ENCODE results near the gene ANK3.

The ANK3 gene

DNA sequence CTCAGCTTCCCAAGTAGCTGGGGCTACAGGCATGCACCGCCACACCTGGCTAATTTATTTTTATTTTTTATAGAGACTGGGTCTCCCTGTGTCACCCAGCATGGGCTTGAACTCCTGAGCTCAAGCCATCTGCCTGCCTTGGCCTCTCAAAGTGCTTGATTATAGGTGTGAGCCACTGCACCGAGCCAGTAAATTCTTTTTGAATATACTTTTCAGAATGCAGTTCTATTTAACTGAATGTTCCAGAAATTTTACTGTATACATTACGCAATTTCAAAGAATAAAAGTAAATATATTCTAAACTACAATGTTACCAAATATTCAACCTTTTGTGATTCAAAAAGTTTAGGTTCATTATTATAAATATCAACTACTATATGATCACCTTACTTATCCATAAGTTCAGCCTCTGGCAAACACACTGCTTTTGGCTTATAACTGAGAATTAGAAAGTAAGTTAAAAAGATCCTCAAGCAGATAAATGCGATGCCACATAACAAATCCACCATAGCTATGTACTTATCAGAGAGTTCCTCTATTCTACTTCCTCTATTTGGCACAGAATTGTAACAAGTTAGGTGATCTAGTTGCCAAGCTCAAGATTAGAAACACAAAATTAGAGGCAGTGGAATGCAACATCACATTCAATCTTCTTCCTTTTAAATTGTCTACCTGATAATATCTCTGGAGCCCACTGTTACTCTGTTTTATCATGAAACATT is 118.2 kb downstream of the ANK3 start:
- no peak for DNase-seq (ENCODE audit: low read depth, low spot score)
- ChIA-PET POLR2A (no interaction called here), CTCF (no interaction called here)
- TF ChIP-seq, protein P1, sequence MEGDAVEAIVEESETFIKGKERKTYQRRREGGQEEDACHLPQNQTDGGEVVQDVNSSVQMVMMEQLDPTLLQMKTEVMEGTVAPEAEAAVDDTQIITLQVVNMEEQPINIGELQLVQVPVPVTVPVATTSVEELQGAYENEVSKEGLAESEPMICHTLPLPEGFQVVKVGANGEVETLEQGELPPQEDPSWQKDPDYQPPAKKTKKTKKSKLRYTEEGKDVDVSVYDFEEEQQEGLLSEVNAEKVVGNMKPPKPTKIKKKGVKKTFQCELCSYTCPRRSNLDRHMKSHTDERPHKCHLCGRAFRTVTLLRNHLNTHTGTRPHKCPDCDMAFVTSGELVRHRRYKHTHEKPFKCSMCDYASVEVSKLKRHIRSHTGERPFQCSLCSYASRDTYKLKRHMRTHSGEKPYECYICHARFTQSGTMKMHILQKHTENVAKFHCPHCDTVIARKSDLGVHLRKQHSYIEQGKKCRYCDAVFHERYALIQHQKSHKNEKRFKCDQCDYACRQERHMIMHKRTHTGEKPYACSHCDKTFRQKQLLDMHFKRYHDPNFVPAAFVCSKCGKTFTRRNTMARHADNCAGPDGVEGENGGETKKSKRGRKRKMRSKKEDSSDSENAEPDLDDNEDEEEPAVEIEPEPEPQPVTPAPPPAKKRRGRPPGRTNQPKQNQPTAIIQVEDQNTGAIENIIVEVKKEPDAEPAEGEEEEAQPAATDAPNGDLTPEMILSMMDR (IDR thresholded peaks at IDR 0.05; ENCODE audit: insufficient read depth, low read length, missing control alignments), result no peak
- H3K4me3 ChIP-seq (ENCODE audit: low read depth, low read length), result no peak overlapping the region

DNA sequence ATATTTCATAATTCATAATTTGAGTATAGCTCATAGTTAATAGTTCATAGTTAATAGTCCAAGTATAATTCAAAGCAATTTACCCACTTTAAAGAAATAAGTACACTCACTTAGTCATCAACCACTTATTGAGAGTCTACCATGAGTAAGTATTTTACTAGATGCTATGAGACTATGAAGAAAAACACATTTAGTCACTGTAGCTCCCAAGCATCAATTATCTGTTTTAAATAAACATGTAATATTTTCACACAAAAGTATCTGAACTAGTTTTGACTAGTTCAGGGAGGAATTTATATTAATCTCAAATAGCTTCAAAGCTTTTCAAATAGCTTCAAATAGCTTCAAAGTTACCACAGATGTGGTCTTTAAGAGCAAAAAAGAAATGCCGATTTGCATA is 119.2 kb downstream of the ANK3 start:
- TF ChIP-seq, protein P1 (IDR thresholded peaks at IDR 0.05; ENCODE audit: insufficient read depth, low read length, missing control alignments), result no peak
- POLR2A ChIA-PET, result no interaction called here
- CTCF ChIA-PET, result interaction anchor here (1.2 kb wide), 1 partner anchor 32 kb away, joined by 3 read pairs; no protein-coding TSS in a partner anchor
- DNase-seq (ENCODE audit: low read depth, low spot score), result no peak
- no peak overlapping the region for H3K4me3 ChIP-seq (ENCODE audit: low read depth, low read length)

DNA sequence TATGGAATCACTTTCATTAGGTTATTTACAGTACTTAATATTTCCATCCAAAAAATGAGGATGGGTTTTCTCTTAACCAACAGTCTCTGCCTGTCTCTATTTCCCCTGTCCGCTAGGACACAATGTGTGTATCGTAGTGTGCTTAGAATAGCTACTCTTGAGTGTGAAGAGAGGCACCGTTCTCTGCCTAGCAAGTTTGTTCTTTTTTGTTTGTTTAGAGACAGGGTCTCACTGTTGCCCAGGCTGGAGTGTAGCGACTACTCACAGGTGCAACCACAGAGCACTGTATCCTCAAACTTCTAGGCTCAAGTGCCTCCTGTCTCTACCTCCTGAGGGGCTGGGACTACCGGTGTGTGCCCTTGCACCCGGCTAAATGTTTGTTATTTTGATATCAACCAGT is 121.9 kb downstream of the ANK3 start:
- no peak overlapping the region for H3K4me3 ChIP-seq (ENCODE audit: low read depth, low read length)
- ChIA-PET CTCF (interaction anchor here (1.5 kb wide), 1 partner anchor 8 kb away, joined by 3 read pairs; no protein-coding TSS in a partner anchor), POLR2A (no interaction called here)
- TF ChIP-seq, protein P1 (IDR thresholded peaks at IDR 0.05; ENCODE audit: insufficient read depth, low read length, missing control alignments), result no peak
- DNase-seq (ENCODE audit: low read depth, low spot score), result no peak

DNA sequence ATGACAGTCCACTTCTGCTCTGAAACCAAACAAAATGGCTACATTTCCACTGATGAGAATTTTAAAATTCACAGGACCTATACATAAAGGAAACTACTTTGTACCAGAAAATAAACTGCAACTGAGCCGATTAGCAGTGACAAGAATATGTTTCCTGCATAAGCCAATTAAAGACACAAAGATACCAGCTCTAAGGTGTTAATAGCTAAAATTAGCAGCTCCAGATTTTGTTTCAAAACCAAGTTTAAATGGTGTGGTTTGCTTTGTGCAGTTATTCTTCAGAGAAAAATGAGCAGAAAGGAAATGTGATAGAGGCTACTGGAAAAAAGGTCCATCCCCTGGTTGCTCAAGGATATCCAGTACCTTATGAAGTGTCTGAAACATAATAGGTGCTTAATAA is 123.2 kb downstream of the ANK3 start:
- DNase-seq (ENCODE audit: low read depth, low spot score), result no peak
- POLR2A ChIA-PET, result no interaction called here
- CTCF ChIA-PET, result no interaction called here
- TF ChIP-seq, protein P1 (IDR thresholded peaks at IDR 0.05; ENCODE audit: insufficient read depth, low read length, missing control alignments), result no peak
- H3K4me3 ChIP-seq (ENCODE audit: low read depth, low read length), result no peak overlapping the region

DNA sequence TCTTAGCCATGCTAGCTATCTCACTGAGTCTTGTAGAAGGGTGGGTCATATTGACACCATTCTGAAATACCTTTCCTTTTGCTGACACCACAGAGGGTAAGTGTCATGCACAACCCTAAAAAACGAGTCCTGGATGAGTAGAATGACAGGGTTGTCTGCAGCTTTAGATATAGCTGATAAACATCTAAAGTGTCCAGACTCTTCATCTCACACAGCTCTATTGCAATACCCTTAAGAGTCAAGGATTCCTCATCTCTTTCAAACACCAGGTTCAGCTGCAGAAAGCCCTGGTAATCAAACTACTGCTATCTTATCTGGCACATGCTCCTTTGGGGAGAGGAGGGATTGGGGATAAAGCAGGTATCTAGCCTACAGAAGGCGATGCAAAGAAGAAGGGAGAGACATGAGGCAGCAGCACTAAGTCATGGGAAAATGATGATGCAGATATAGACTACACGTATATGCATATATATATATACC is 127.0 kb downstream of the ANK3 start:
- TF ChIP-seq, protein P1 (IDR thresholded peaks at IDR 0.05; ENCODE audit: insufficient read depth, low read length, missing control alignments), result no peak
- no peak for DNase-seq (ENCODE audit: low read depth, low spot score)
- CTCF ChIA-PET, result no interaction called here

DNA sequence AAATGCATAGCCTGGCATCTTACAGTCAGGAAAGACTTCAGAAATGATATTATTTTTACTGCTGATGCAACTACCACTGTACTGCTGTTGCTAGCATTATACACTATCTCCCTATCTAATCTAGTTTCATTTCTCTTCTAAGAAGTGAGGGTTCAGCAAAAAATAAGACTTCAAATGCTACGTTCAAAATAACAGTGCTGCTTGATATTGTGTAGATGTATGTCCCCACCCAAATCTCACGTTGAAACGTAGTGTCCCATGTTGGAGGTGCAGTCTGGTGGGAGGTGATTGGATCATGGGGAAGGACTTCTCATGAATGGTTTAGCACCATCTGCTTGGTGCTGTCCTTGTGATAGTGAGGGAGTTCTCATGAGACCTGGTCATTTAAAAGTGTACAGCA is 129.4 kb downstream of the ANK3 start:
- TF ChIP-seq, protein P1 (IDR thresholded peaks at IDR 0.05; ENCODE audit: insufficient read depth, low read length, missing control alignments), result no peak
- H3K4me3 ChIP-seq (ENCODE audit: low read depth, low read length), result no peak overlapping the region
- no peak for DNase-seq (ENCODE audit: low read depth, low spot score)
- ChIA-PET POLR2A (no interaction called here), CTCF (interaction anchor here (0.9 to 2.7 kb wide), 3 partner anchors 8 to 56 kb away, joined by 3 to 6 read pairs (median 4); no protein-coding TSS in a partner anchor)

More for the DNA sequence above, 127.0 kb downstream of the ANK3 start:
- H3K4me3 ChIP-seq (ENCODE audit: low read depth, low read length), result no peak overlapping the region
- POLR2A ChIA-PET, result no interaction called here

Data from AG04449 (cell line).